ENCODE data around the gene FADS2.

GRCh38 chr11:61875698-61876097 lies 47.6 kb downstream of the FADS2 start:
- TF ChIP-seq CTCF (IDR thresholded peaks at IDR 0.05; ENCODE audit: low read depth, low read length) (no peak), EZH2phosphoT487 (IDR thresholded peaks at IDR 0.05; ENCODE audit: low read depth) (no peak)

Measured in OCI-LY3 (cell line).